SK-N-SH (cell line): ENCODE measurements around the gene ST8SIA6. TPM values are rescaled to one million over a fixed set of nuclear protein-coding genes. Genes with fewer than 3 reads are reported as not detected.

Experiments
- CTCF ChIA-PET: fragments of 300-600, 350-600 bp; formaldehyde crosslinking; extraction: SDS; loops from one replicate; lab custom pipeline; 2021; lab: Yijun Ruan, JAX
- POLR2A ChIA-PET: fragments of 350-600 bp; sonication (Branson Sonifier 250); formaldehyde crosslinking; extraction: SDS; loops from one replicate; lab custom pipeline; 2020; ENCODE audit warnings: antibody characterized with exemption, inconsistent platforms; lab: Yijun Ruan, JAX
- DNase-seq: peaks from one replicate; pipeline ENCODE4 v3.0.0; 2012
- H2AFZ ChIP-seq: fragments of 200-600 bp; sonication (generic); 2 replicates; pipeline ENCODE4 v1.8.1; 2016; ENCODE audit warnings: antibody characterized with exemption, mild to moderate bottlenecking, low read depth
- H3F3A ChIP-seq: fragments of 200-600 bp; sonication (generic); replicated peaks from 2 replicates; pipeline ENCODE3; 2016; ENCODE audit warnings: antibody characterized with exemption, mild to moderate bottlenecking; ENCODE audit not compliant: insufficient read depth
- H3K27ac ChIP-seq, 2 experiments: fragments of 200-500 bp in 1 of 2; fragments of 200-600 bp in 1 of 2; sonication (Bioruptor generic) in 1 of 2; sonication (generic), shearing (Covaris generic) in 1 of 2; 2 replicates each; pipeline versions ENCODE4 v1.5.1 to v1.6.1; 2014 to 2016; ENCODE audit warnings: low read depth in 2 of 2, inconsistent platforms in 1 of 2, low read length in 1 of 2, mild to moderate bottlenecking in 1 of 2, mixed read lengths in 1 of 2
- H3K27me3 ChIP-seq: fragments of 200-600 bp; sonication (generic), shearing (Covaris generic); 2 replicates; pipeline ENCODE4 v1.6.1; 2016; ENCODE audit warnings: mixed run types; ENCODE audit not compliant: insufficient read depth
- H3K36me3 ChIP-seq, 2 experiments: fragments of 200-500 bp in 1 of 2; fragments of 200-600 bp in 1 of 2; sonication (Bioruptor generic) in 1 of 2; sonication (generic) in 1 of 2; replicated peaks in 1 of 2; 2 replicates each; pipeline versions ENCODE3 to v1.5.1; 2014 to 2016; ENCODE audit warnings: low read length in 1 of 2, mild to moderate bottlenecking in 1 of 2; ENCODE audit not compliant: insufficient read depth in 2 of 2, control insufficient read depth in 1 of 2
- H3K4me1 ChIP-seq, 2 experiments: fragments of 200-500 bp in 1 of 2; fragments of 200-600 bp in 1 of 2; sonication (Bioruptor generic) in 1 of 2; sonication (generic), shearing (Covaris generic) in 1 of 2; 2 replicates each; pipeline versions ENCODE4 v1.5.1 to v1.6.1; 2014 to 2016; ENCODE audit warnings: low read depth in 1 of 2, low read length in 1 of 2, mixed run types in 1 of 2; ENCODE audit not compliant: insufficient read depth in 2 of 2, control insufficient read depth in 1 of 2
- H3K4me2 ChIP-seq: fragments of 200-600 bp; sonication (generic), shearing (Covaris generic); 2 replicates; pipeline ENCODE4 v1.6.1; 2017; ENCODE audit warnings: mixed run types
- H3K4me3 ChIP-seq, 2 experiments: fragments of 200-500 bp in 1 of 2; fragments of 200-600 bp in 1 of 2; sonication (Bioruptor generic) in 1 of 2; sonication (generic), shearing (Covaris generic) in 1 of 2; 2 replicates each; pipeline versions ENCODE4 v1.5.1 to v1.8.1; 2014 to 2016; ENCODE audit warnings: low read depth in 2 of 2, inconsistent platforms in 1 of 2, low read length in 1 of 2, mild to moderate bottlenecking in 1 of 2, mixed read lengths in 1 of 2, moderate library complexity in 1 of 2
- H3K79me2 ChIP-seq: fragments of 200-600 bp; sonication (generic); 2 replicates; pipeline ENCODE4 v1.8.1; 2017; ENCODE audit warnings: mild to moderate bottlenecking; ENCODE audit not compliant: insufficient read depth
- H3K9ac ChIP-seq: fragments of 200-600 bp; sonication (generic); 2 replicates; pipeline ENCODE4 v1.6.1; 2017; ENCODE audit warnings: mixed run types
- H3K9me2 ChIP-seq: fragments of 200-600 bp; sonication (generic); 2 replicates; pipeline ENCODE4 v1.6.1; 2017; ENCODE audit warnings: mixed run types
- H3K9me3 ChIP-seq: fragments of 200-600 bp; sonication (generic); 2 replicates; pipeline ENCODE4 v1.6.1; 2017; ENCODE audit warnings: mixed run types, mild to moderate bottlenecking, moderate library complexity
- H4K20me1 ChIP-seq: fragments of 200-600 bp; sonication (generic); 2 replicates; pipeline ENCODE4 v1.6.1; 2017; ENCODE audit warnings: mild to moderate bottlenecking, mixed run types; ENCODE audit not compliant: insufficient read depth
- CTCF ChIP-seq: fragments of 200-600 bp; sonication (generic); IDR thresholded peaks from 2 replicates; pipeline ENCODE4 v1.6.1; 2017; ENCODE audit warnings: antibody characterized with exemption, mild to moderate bottlenecking, moderate library complexity
- ELF1 ChIP-seq: IDR thresholded peaks from 2 replicates; pipeline ENCODE4 v1.4.0; 2012
- EP300 ChIP-seq, 2 experiments: IDR thresholded peaks; 2 replicates each; pipeline versions ENCODE4 v1.4.0 to v1.6.1; 2012; ENCODE audit warnings: borderline replicate concordance in 1 of 2, low read depth in 1 of 2, low read length in 1 of 2
- FOXJ3 ChIP-seq: sonication (generic); formaldehyde crosslinking; IDR thresholded peaks from 2 replicates; pipeline ENCODE4 v1.5.1; 2020; ENCODE audit warnings: mild to moderate bottlenecking, missing genetic modification reagents
- GATA2 ChIP-seq: sonication (generic); formaldehyde crosslinking; IDR thresholded peaks from 2 replicates; pipeline ENCODE4 v1.5.0; 2020; ENCODE audit warnings: mild to moderate bottlenecking, missing genetic modification reagents
- IRF3 ChIP-seq: fragments of 150-350 bp; IDR thresholded peaks from 2 replicates; pipeline ENCODE4 v1.6.1; 2016; ENCODE audit warnings: mild to moderate bottlenecking, low read depth, low read length
- JUND ChIP-seq: IDR thresholded peaks from 2 replicates; pipeline ENCODE4 v1.4.0; 2012
- MXI1 ChIP-seq: IDR thresholded peaks from 2 replicates; pipeline ENCODE4 v1.6.1; 2012; ENCODE audit warnings: mild to moderate bottlenecking, low read depth, low read length, improper control_type of control experiment
- NRF1 ChIP-seq: IDR thresholded peaks from 2 replicates; pipeline ENCODE4 v1.6.1; 2012; ENCODE audit warnings: low read depth, mild to moderate bottlenecking, low read length
- PBX3 ChIP-seq: IDR thresholded peaks from 2 replicates; pipeline ENCODE4; 2012
- RAD21 ChIP-seq: IDR thresholded peaks from 2 replicates; pipeline ENCODE4 v1.6.1; 2012; ENCODE audit warnings: mild to moderate bottlenecking, low read length
- RCOR1 ChIP-seq: fragments of 150-350 bp; IDR thresholded peaks from 2 replicates; pipeline ENCODE4 v1.6.1; 2017; ENCODE audit warnings: antibody characterized with exemption, low read length
- REST ChIP-seq: IDR thresholded peaks from 2 replicates; pipeline ENCODE4 v1.6.1; 2012; ENCODE audit warnings: mild to moderate bottlenecking, low read depth, low read length, moderate library complexity
- RFX5 ChIP-seq: IDR thresholded peaks from 2 replicates; pipeline ENCODE4 v1.6.1; 2012; ENCODE audit warnings: mild to moderate bottlenecking, improper control_type of control experiment, low read length
- TAF1 ChIP-seq: IDR thresholded peaks from 2 replicates; pipeline ENCODE4 v1.6.1; 2012; ENCODE audit warnings: low read depth, mild to moderate bottlenecking, low read length, moderate library complexity, borderline replicate concordance
- TEAD4 ChIP-seq: IDR thresholded peaks from 2 replicates; pipeline ENCODE4 v1.4.0; 2012; ENCODE audit warnings: mild to moderate bottlenecking, borderline replicate concordance; ENCODE audit not compliant: insufficient read depth
- USF1 ChIP-seq: IDR thresholded peaks from 2 replicates; pipeline ENCODE4 v1.4.0; 2012; ENCODE audit warnings: low read depth, borderline replicate concordance
- YY1 ChIP-seq: IDR thresholded peaks from 2 replicates; pipeline ENCODE4 v1.4.0; 2012; ENCODE audit warnings: low read depth, mild to moderate bottlenecking
- WGBS: methylation state at CpG from one replicate; pipeline ENCODE4 v1.1.6; 2017; ENCODE audit warnings: low lambda C conversion rate; 5-methylcytosine and 5-hydroxymethylcytosine counted together
- polyA plus RNA-seq, 3 experiments: library from polyadenylated mRNA; depleted of rRNA; stranded (reverse); fragments of >200 nt; gene quantifications; 2 replicates each; pipeline ENCODE4 v1.2.3, GENCODE V29; 2012

The ST8SIA6 gene
- polyA plus RNA-seq, 1 of the 3 experiments (the other 2 are of a cell fraction) = 0.03 TPM

- no peak for DNase-seq
- no peaks in the 10 kb centered on the region for H3K4me1 ChIP-seq
These were observed 6.4 kb upstream of the ST8SIA6 start for GRCh38 chr10:17460756-17461155.

GRCh38 chr10:17457083-17457482 lies 2.7 kb upstream of the ST8SIA6 start:
- H3K4me3 ChIP-seq = no peak overlapping the region
- H3K27me3 ChIP-seq = no peaks in the 10 kb centered on the region
- H3K36me3 ChIP-seq = no peaks in the 10 kb centered on the region
- no peak overlapping the region for H2AFZ ChIP-seq
- H3F3A ChIP-seq = peaks cover 5% of the 10 kb centered on the region
- H3K79me2 ChIP-seq = no peaks in the 10 kb centered on the region
- H3K27ac ChIP-seq = no peak overlapping the region
- 96% methylated on average over 2 of the region's 2 CpGs for WGBS
- CTCF ChIA-PET = interaction anchor here (1.2 to 1.6 kb wide), 2 partner anchors 18 to 24 kb away, joined by 3 read pairs; no protein-coding TSS in a partner anchor
- peaks cover 0 to 5% of the 10 kb centered on the region in 2 experiments; a peak in 2 of 4 replicates for H3K4me1 ChIP-seq
- H3K9ac ChIP-seq = no peak overlapping the region
- no peaks in the 10 kb centered on the region for H4K20me1 ChIP-seq
- no peaks in the 10 kb centered on the region for H3K9me3 ChIP-seq
- DNase-seq = no peak
- H3K9me2 ChIP-seq = no peaks in the 10 kb centered on the region
- POLR2A ChIA-PET = no interaction called here
- H3K4me2 ChIP-seq = no peak overlapping the region
- no peak for TF ChIP-seq USF1
- no peak for TF ChIP-seq RFX5
- no peak for TF ChIP-seq TAF1
- TF ChIP-seq REST = no peak
- no peak for TF ChIP-seq MXI1
- TF ChIP-seq RCOR1 = no peak
- TF ChIP-seq ELF1 = no peak
- TF ChIP-seq RAD21 = no peak
- no peak for TF ChIP-seq PBX3
- no peak for TF ChIP-seq EP300 (IDR thresholded peaks at IDR 0.05; ENCODE audit: borderline replicate concordance in 1 of 2, low read depth in 1 of 2, low read length in 1 of 2)
- TF ChIP-seq YY1 = no peak

More at GRCh38 chr10:17460756-17461155, 6.4 kb upstream of the ST8SIA6 start:
- no peaks in the 10 kb centered on the region for H3K9me3 ChIP-seq
- no peak overlapping the region for H3K9ac ChIP-seq
- H4K20me1 ChIP-seq = no peaks in the 10 kb centered on the region
- no peaks in the 10 kb centered on the region for H3K27me3 ChIP-seq
- no peaks in the 10 kb centered on the region for H3K79me2 ChIP-seq
- H3F3A ChIP-seq = no peaks in the 10 kb centered on the region
- no peaks in the 10 kb centered on the region for H3K36me3 ChIP-seq
- H3K4me2 ChIP-seq = no peak overlapping the region
- no peaks in the 10 kb centered on the region for H3K9me2 ChIP-seq
- POLR2A ChIA-PET = no interaction called here
- CTCF ChIA-PET = no interaction called here
- TF ChIP-seq NRF1 = no peak
- no peak for TF ChIP-seq CTCF
- no peak for TF ChIP-seq FOXJ3
- TF ChIP-seq TEAD4 = no peak
- no peak for TF ChIP-seq JUND
- TF ChIP-seq GATA2 (CRISPR knock-in tag) = no peak
- TF ChIP-seq IRF3 = no peak
- TF ChIP-seq, all 33 proteins: peak for 0
- Histone ChIP-seq H3K4me3 (no peak overlapping the region), H2AFZ (0 out of 2 replicates have a peak overlapping the region, but pooled peaks have one; percentile 46), H3K27ac (no peak overlapping the region)
